GM12878 (cell line): ENCODE results near the gene CRY1. TPM values are rescaled to one million over a fixed set of nuclear protein-coding genes. Genes with fewer than 3 reads are reported as not detected.

ENCODE experiments used
- ATAC-seq: fragments of 200-7000 bp; cut with Tn5 transposase; 3 replicates; pipeline ENCODE4 v1.9.1; 2020; ENCODE audit warnings: mild to moderate bottlenecking, moderate library complexity
- BruUV-seq: library from RNA; stranded (reverse); fragments of 400-500 nt; replicated peaks from 2 replicates; lab custom pipeline; 2021; lab: Mats Ljungman, UMichigan
- CTCF ChIA-PET: fragments of 300-600 bp; sonication (Branson Sonifier 250); formaldehyde crosslinking; extraction: SDS; loops from one replicate; lab custom pipeline; 2021; ENCODE audit warnings: inconsistent platforms; lab: Yijun Ruan, JAX
- POLR2A ChIA-PET: fragments of 350-600 bp; formaldehyde crosslinking; extraction: SDS; loops from one replicate; lab custom pipeline; 2021; ENCODE audit warnings: inconsistent platforms; lab: Charles Lee
- RAD21 ChIA-PET: fragments of 300-600 bp; sonication (Branson Sonifier 250); formaldehyde crosslinking; loops from one replicate; lab custom pipeline; 2023; ENCODE audit warnings: antibody characterized with exemption; ENCODE audit not compliant: unreplicated experiment; lab: Charles Lee
- SMC1A ChIA-PET: fragments of 300-600 bp; sonication (Branson Sonifier 250); formaldehyde crosslinking; loops from one replicate; lab custom pipeline; 2023; ENCODE audit not compliant: unreplicated experiment, uncharacterized antibody; lab: Charles Lee
- DNase-seq: peaks from one replicate; pipeline ENCODE4 v3.0.0-alpha.2; 2011; ENCODE audit warnings: low read depth, low spot score
- FAIRE-seq: peaks from 3 replicates; lab custom pipeline; 2011; peaks lifted over from hg19 to GRCh38; lab: Jason Lieb, UNC
- H2AFZ ChIP-seq: 2 replicates; pipeline ENCODE4 v1.6.0; 2011; ENCODE audit warnings: low read depth, low read length, control low read depth; ENCODE audit not compliant: control insufficient read depth
- H3K27ac ChIP-seq: 2 replicates; pipeline ENCODE4 v1.5.1; 2011; ENCODE audit warnings: control low read depth; ENCODE audit not compliant: control insufficient read depth, insufficient read depth
- H3K27me3 ChIP-seq, 2 experiments: replicated peaks in 1 of 2; 2 replicates each; pipeline versions ENCODE4 v1.6.0 to v1.6.1; 2011; ENCODE audit warnings: low read length in 1 of 2; ENCODE audit not compliant: control insufficient read depth in 2 of 2, insufficient read depth in 2 of 2
- H3K36me3 ChIP-seq, 2 experiments: 2 replicates each; pipeline ENCODE4 v1.5.1; 2011; ENCODE audit warnings: low read length in 1 of 2; ENCODE audit not compliant: control insufficient read depth in 2 of 2, insufficient read depth in 2 of 2
- H3K4me1 ChIP-seq: 2 replicates; pipeline ENCODE4 v1.6.1; 2011; ENCODE audit warnings: mild to moderate bottlenecking, low read length, moderate library complexity, mixed read lengths; ENCODE audit not compliant: control insufficient read depth, insufficient read depth
- H3K4me2 ChIP-seq: 2 replicates; pipeline ENCODE4 v1.6.0; 2011; ENCODE audit warnings: control low read depth; ENCODE audit not compliant: control insufficient read depth, insufficient read depth
- H3K4me3 ChIP-seq: fragments of 200-600 bp; sonication (generic); 2 replicates; pipeline ENCODE4 v1.5.1; 2016
- H3K79me2 ChIP-seq: 2 replicates; pipeline ENCODE4 v1.6.0; 2011; ENCODE audit warnings: low read length; ENCODE audit not compliant: control insufficient read depth, insufficient read depth
- H3K9ac ChIP-seq: 2 replicates; pipeline ENCODE4 v1.8.0; 2011; ENCODE audit warnings: low read length, control low read depth, mixed read lengths; ENCODE audit not compliant: control insufficient read depth, insufficient read depth
- H3K9me3 ChIP-seq: replicated peaks from 3 replicates; pipeline ENCODE4 v1.5.1; 2011; ENCODE audit warnings: mild to moderate bottlenecking, low read length; ENCODE audit not compliant: control insufficient read depth, insufficient read depth
- H4K20me1 ChIP-seq: 2 replicates; pipeline ENCODE4 v1.6.0; 2011; ENCODE audit not compliant: control insufficient read depth, insufficient read depth
- CHD2 ChIP-seq: IDR thresholded peaks from 2 replicates; pipeline ENCODE4 v1.6.1; 2011; ENCODE audit warnings: low read depth, low read length, improper control_type of control experiment, borderline replicate concordance
- HCFC1 ChIP-seq: fragments of 150-350 bp; IDR thresholded peaks from 2 replicates; pipeline ENCODE4 v1.6.1; 2014; ENCODE audit warnings: low read length
- HDAC2 ChIP-seq: fragments of 200-600 bp; sonication (generic); IDR thresholded peaks from 2 replicates; pipeline ENCODE4 v1.6.1; 2017
- KLF5 ChIP-seq: fragments of 450-650 bp; IDR thresholded peaks from 2 replicates; pipeline ENCODE4 v1.6.1; 2014; ENCODE audit warnings: mild to moderate bottlenecking; ENCODE audit not compliant: partially characterized antibody
- NFIC ChIP-seq: IDR thresholded peaks from 2 replicates; pipeline ENCODE4 v1.6.1; 2012; ENCODE audit warnings: low read depth, mild to moderate bottlenecking, inconsistent platforms, low read length, moderate library complexity
- NR2C1 ChIP-seq: fragments of 450-650 bp; IDR thresholded peaks from 2 replicates; pipeline ENCODE4 v1.6.1; 2017; ENCODE audit warnings: antibody characterized with exemption, mild to moderate bottlenecking, moderate library complexity
- RELA ChIP-seq: fragments of 450-650 bp; IDR thresholded peaks from 2 replicates; pipeline ENCODE4 v1.8.0; 2014; ENCODE audit warnings: borderline replicate concordance; ENCODE audit not compliant: partially characterized antibody
- STAT3 ChIP-seq: IDR thresholded peaks from 2 replicates; pipeline ENCODE4 v1.6.1; 2011; ENCODE audit warnings: low read depth, low read length, improper control_type of control experiment
- TCF12 ChIP-seq: IDR thresholded peaks from 2 replicates; pipeline ENCODE4 v1.6.1; 2011; ENCODE audit warnings: low read depth, mild to moderate bottlenecking, low read length
- ZBTB33 ChIP-seq: fragments of 450-650 bp; IDR thresholded peaks from 2 replicates; pipeline ENCODE4 v1.6.1; 2017; ENCODE audit warnings: mild to moderate bottlenecking
- WGBS: methylation state at CpG from one replicate; pipeline ENCODE4 v1.1.6; 2016; ENCODE audit warnings: low lambda C conversion rate; ENCODE audit not compliant: insufficient replicate concordance, insufficient coverage; ENCODE audit errors: missing lambda C conversion rate; 5-methylcytosine and 5-hydroxymethylcytosine counted together
- in situ Hi-C: fragments of 300-500 bp; cut with MboI; formaldehyde crosslinking; loops from 9 replicates; pipeline ENCODE4 v1.14.3; 2018; ENCODE audit warnings: mixed read lengths
- intact Hi-C: fragments of 100-400 bp; cut with micrococcal nuclease; formaldehyde crosslinking; loops from one replicate; pipeline ENCODE4 v1.14.2; 2022; ENCODE audit not compliant: unreplicated experiment
- polyA plus RNA-seq, 11 experiments: library from polyadenylated mRNA; depleted of rRNA in 4 of 11; unstranded in 6 of 11; stranded (reverse) in 5 of 11; fragments of >200 nt; fragmentation: Nextera tagmentation in 4 of 11; fragmentation: Illumina TruSeq in 1 of 11; extraction: Ambion mirVana in 4 of 11; extraction: Trizol in 1 of 11; gene quantifications; 1 replicate in 1 of 11; 2 replicates in 10 of 11; pipeline versions ENCODE4 v1.2.1 to v1.2.3, GENCODE V29; 2011 to 2016; ENCODE audit warnings: inconsistent platforms in 2 of 11, missing spikeins in 2 of 11, low read depth in 1 of 11
- total RNA-seq, 4 experiments: library from RNA; depleted of rRNA in 3 of 4; stranded (reverse); fragments of >200 nt in 3 of 4; fragmentation: Illumina TruSeq in 1 of 4; extraction: Trizol in 1 of 4; gene quantifications; 2 replicates each; pipeline versions ENCODE4 v1.2.1 to v1.2.3, GENCODE V29; 2013 to 2021

Gene CRY1
- total and polyA plus RNA-seq, 10 of the 15 experiments (the other 5 are each of a cell fraction or from before 2014, with no cell fraction given) = 1.6 to 10.9 (median 5.4) TPM

DNA sequence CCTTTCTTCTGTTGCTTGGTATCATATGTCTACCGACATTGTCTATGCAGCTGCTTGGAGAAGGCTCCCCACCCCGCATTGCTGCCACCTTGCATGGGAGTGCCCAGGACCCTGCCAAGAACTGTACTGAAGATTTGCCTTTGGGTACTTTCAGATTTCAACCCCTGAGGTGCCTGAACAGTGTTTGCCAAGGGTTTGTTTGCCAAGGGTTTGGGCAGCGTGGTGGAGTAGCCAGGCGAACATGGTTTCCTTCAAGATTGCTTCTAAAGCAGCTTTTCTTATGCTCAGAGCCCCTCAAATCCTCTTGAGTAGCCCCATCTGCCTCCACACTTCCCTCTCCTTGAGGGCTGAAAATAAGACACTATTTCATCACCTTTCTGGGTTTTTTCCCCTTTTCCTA is 25.3 kb upstream of the CRY1 start:
- ChIA-PET CTCF (no interaction called here), SMC1A (no interaction called here)
- TF ChIP-seq TCF12 (no peak), CHD2 (no peak), STAT3 (no peak), NR2C1 (no peak), HCFC1 (no peak), KLF5 (no peak), HDAC2 (no peak), ZBTB33 (no peak), RELA (no peak), NFIC (no peak)
- TF ChIP-seq, all 136 proteins: peak for 0
- FAIRE-seq (no peak), DNase-seq (no peak), ATAC-seq (no peak)
- BruUV-seq = no TSS peak
- no peak overlapping the region for H2AFZ ChIP-seq
- H3K79me2 ChIP-seq = no peaks in the 10 kb centered on the region
- no peaks in the 10 kb centered on the region for H3K4me1 ChIP-seq
- H3K9ac ChIP-seq = no peak overlapping the region
- H3K9me3 ChIP-seq = no peaks in the 10 kb centered on the region
- intact Hi-C loops = no loop called here
- H3K27ac ChIP-seq = no peak overlapping the region
- H3K36me3 ChIP-seq = no peaks in the 10 kb centered on the region
- ChIA-PET POLR2A (interaction anchor here (0.6 kb wide), 1 partner anchor 151 kb away, joined by 4 read pairs; no protein-coding TSS in a partner anchor), RAD21 (no interaction called here)
- peaks cover 2% of the 10 kb centered on the region in 2 experiments; a peak in 2 of 4 replicates for H3K27me3 ChIP-seq
- 32% methylated on average over 4 of the region's 4 CpGs for WGBS
- H4K20me1 ChIP-seq = no peaks in the 10 kb centered on the region
- H3K4me2 ChIP-seq = no peak overlapping the region
- in situ Hi-C loops = no loop called here
- H3K4me3 ChIP-seq = no peak overlapping the region
